Panc1 (cell line): ENCODE results near the gene DNTT.

Experiments
- REST ChIP-seq, 2 experiments: IDR thresholded peaks; 2 replicates each; pipeline ENCODE4 v1.6.1; 2011 to 2012; ENCODE audit warnings: low read depth in 2 of 2, control low read depth in 1 of 2, low read length in 1 of 2, mild to moderate bottlenecking in 1 of 2, moderate library complexity in 1 of 2; ENCODE audit not compliant: insufficient read depth in 1 of 2
- TCF7L2 ChIP-seq: IDR thresholded peaks from 2 replicates; pipeline ENCODE4 v1.6.1; 2011; ENCODE audit warnings: mild to moderate bottlenecking, low read depth, low read length, inconsistent platforms

GRCh38 chr10:96345222-96345621 lies 41.0 kb downstream of the DNTT start:
- TF ChIP-seq TCF7L2 (no peak), REST (IDR thresholded peaks at IDR 0.05; ENCODE audit: insufficient read depth in 1 of 2, low read depth in 2 of 2, low read length in 1 of 2) (no peak)
